ENCODE measurements around the gene CYTH3.

GRCh38 chr7:6172910-6173295 lies 99.5 kb downstream of the CYTH3 start:
- TF ChIP-seq POLR2A (IDR thresholded peaks at IDR 0.05) (no peak), CTCF (IDR thresholded peaks at IDR 0.05) (no peak)
